MM.1S (cell line): Measurements from ENCODE around the gene TMPRSS7.

Experiments used
- EZH2 ChIP-seq: fragments of 300-600 bp; sonication (generic); optimal IDR thresholded peaks from 2 replicates; pipeline ENCODE3; 2017; ENCODE audit warnings: low read depth, mild to moderate bottlenecking, antibody characterized with exemption, low read length, mixed read lengths
- EZH2phosphoT487 ChIP-seq: fragments of 300-600 bp; sonication (generic); IDR thresholded peaks from 2 replicates; pipeline ENCODE4 v1.6.1; 2018; ENCODE audit warnings: antibody characterized with exemption, low read length

- TF ChIP-seq EZH2phosphoT487: no peak
- no peak for TF ChIP-seq EZH2
Measured at GRCh38 chr3:112000367-112000771, 34.2 kb upstream of the TMPRSS7 start.
